Osteocyte (in vitro differentiated cells): ENCODE measurements around the gene SCFD1. TPM values are rescaled to one million over a fixed set of nuclear protein-coding genes. Genes with fewer than 3 reads are reported as not detected.

Experiments used
- DNase-seq: peaks from one replicate; pipeline ENCODE4 v3.0.0; 2021; ENCODE audit warnings: mixed read lengths; ENCODE audit not compliant: unreplicated experiment; ENCODE audit errors: extremely low spot score
- H3K27ac Mint-ChIP-seq: one replicate; pipeline ENCODE4 v1.8.0; 2021; ENCODE audit warnings: mild to moderate bottlenecking, mixed read lengths; ENCODE audit not compliant: unreplicated experiment
- H3K27me3 Mint-ChIP-seq: one replicate; pipeline ENCODE4 v1.8.0; 2021; ENCODE audit warnings: mixed read lengths; ENCODE audit not compliant: unreplicated experiment
- H3K36me3 Mint-ChIP-seq: one replicate; pipeline ENCODE4 v1.8.0; 2021; ENCODE audit warnings: mixed read lengths; ENCODE audit not compliant: unreplicated experiment
- H3K4me1 Mint-ChIP-seq: one replicate; pipeline ENCODE4 v1.8.0; 2021; ENCODE audit warnings: mixed read lengths; ENCODE audit not compliant: unreplicated experiment
- H3K4me3 Mint-ChIP-seq: one replicate; pipeline ENCODE4 v1.8.0; 2021; ENCODE audit warnings: mild to moderate bottlenecking, moderate library complexity, mixed read lengths; ENCODE audit not compliant: unreplicated experiment
- H3K9me3 Mint-ChIP-seq: one replicate; pipeline ENCODE4 v1.8.0; 2021; ENCODE audit warnings: mixed read lengths; ENCODE audit not compliant: unreplicated experiment
- CTCF ChIP-seq: fragments of 200-600 bp; sonication (generic); IDR thresholded peaks from 2 replicates; pipeline ENCODE4 v1.5.0; 2021; ENCODE audit warnings: antibody characterized with exemption, mild to moderate bottlenecking, moderate library complexity
- total RNA-seq: library from RNA; stranded (reverse); gene quantifications from 2 replicates; pipeline ENCODE4 v1.2.1, GENCODE V29; 2021

Gene SCFD1
- total RNA-seq, 1 donor from 2014 or later, result 107 TPM

GRCh38 chr14:30753452-30753851 is 131.3 kb downstream of the SCFD1 start:
- H3K4me1 Mint-ChIP-seq, result no peaks in the 10 kb centered on the region
- no peak overlapping the region for H3K27ac Mint-ChIP-seq
- no peak for TF ChIP-seq CTCF
- peaks cover 14% of the 10 kb centered on the region for H3K27me3 Mint-ChIP-seq
- H3K4me3 Mint-ChIP-seq, result no peak overlapping the region
- H3K9me3 Mint-ChIP-seq, result no peaks in the 10 kb centered on the region
- no peak for DNase-seq
- no peaks in the 10 kb centered on the region for H3K36me3 Mint-ChIP-seq

GRCh38 chr14:30754778-30755177 is 132.7 kb downstream of the SCFD1 start:
- Mint-ChIP-seq H3K27ac (no peak overlapping the region), H3K4me1 (no peaks in the 10 kb centered on the region), H3K4me3 (no peak overlapping the region), H3K36me3 (no peaks in the 10 kb centered on the region), H3K9me3 (no peaks in the 10 kb centered on the region), H3K27me3 (peaks cover 12% of the 10 kb centered on the region)
- DNase-seq, result no peak
- TF ChIP-seq CTCF, result no peak

GRCh38 chr14:30756594-30756993 is 134.5 kb downstream of the SCFD1 start:
- no peaks in the 10 kb centered on the region for H3K9me3 Mint-ChIP-seq

GRCh38 chr14:30757082-30757481 is 135.0 kb downstream of the SCFD1 start:
- Mint-ChIP-seq H3K4me3 (no peak overlapping the region), H3K27ac (no peak overlapping the region), H3K36me3 (no peaks in the 10 kb centered on the region), H3K4me1 (no peaks in the 10 kb centered on the region), H3K27me3 (peaks cover 16% of the 10 kb centered on the region), H3K9me3 (peaks cover 2% of the 10 kb centered on the region)
- no peak for DNase-seq
- no peak for TF ChIP-seq CTCF

More at GRCh38 chr14:30756594-30756993, 134.5 kb downstream of the SCFD1 start:
- Mint-ChIP-seq H3K27ac (no peak overlapping the region), H3K4me3 (no peak overlapping the region), H3K4me1 (no peaks in the 10 kb centered on the region), H3K27me3 (peaks cover 16% of the 10 kb centered on the region), H3K36me3 (no peaks in the 10 kb centered on the region)
- DNase-seq, result no peak
- TF ChIP-seq CTCF, result no peak

- no peak for DNase-seq
- H3K4me1 Mint-ChIP-seq, result no peaks in the 10 kb centered on the region
- peaks cover 14% of the 10 kb centered on the region for H3K27me3 Mint-ChIP-seq
- peaks cover 22% of the 10 kb centered on the region for H3K9me3 Mint-ChIP-seq
- no peak for TF ChIP-seq CTCF
- H3K36me3 Mint-ChIP-seq, result peaks cover 2% of the 10 kb centered on the region
- H3K4me3 Mint-ChIP-seq, result no peak overlapping the region
- H3K27ac Mint-ChIP-seq, result no peak overlapping the region
Measured at GRCh38 chr14:30759172-30760125, 137.3 kb downstream of the SCFD1 start.
